CD4-positive, alpha-beta T cell treated with Interleukin-6 for 4 hours (primary cell): Measurements from ENCODE around the gene PARP14.
"Not testable (repeated sequence)": the region's sequence is repeated elsewhere in the genome, so short reads cannot be mapped to it uniquely, and the experiment has no call there.

Source experiments
- DNase-seq: peaks from one replicate; pipeline ENCODE4 v3.0.0-alpha.2; 2020; ENCODE audit warnings: mixed read lengths

The PARP14 gene

GRCh38 chr3:122679085-122679881 is 1.4 kb upstream of the PARP14 start:
- peak; percentile 89 for DNase-seq

- DNase-seq: peak; percentile 14
These were observed 661 bp upstream of the PARP14 start for GRCh38 chr3:122679882-122680474.

- DNase-seq: no peak
These were observed 790 bp downstream of the PARP14 start for GRCh38 chr3:122681284-122681973.

- no peak for DNase-seq
These were observed 1.4 kb downstream of the PARP14 start for GRCh38 chr3:122681974-122682409.

- DNase-seq: not testable (repeated sequence)
These were observed 2.3 kb downstream of the PARP14 start for GRCh38 chr3:122682778-122683411.

GRCh38 chr3:122687298-122687697 is 6.7 kb downstream of the PARP14 start:
- DNase-seq: peak; percentile 8

GRCh38 chr3:122688996-122689395 is 8.4 kb downstream of the PARP14 start:
- no peak for DNase-seq

- no peak for DNase-seq
These were observed 8.9 kb downstream of the PARP14 start for GRCh38 chr3:122689587-122689986.

GRCh38 chr3:122690096-122690495 is 9.5 kb downstream of the PARP14 start:
- no peak for DNase-seq

GRCh38 chr3:122691195-122691594 is 10.6 kb downstream of the PARP14 start:
- no peak for DNase-seq

- DNase-seq: no peak
These were observed 12.0 kb downstream of the PARP14 start for GRCh38 chr3:122692674-122693073.

GRCh38 chr3:122694966-122695365 is 14.3 kb downstream of the PARP14 start:
- DNase-seq: no peak

GRCh38 chr3:122695927-122696561 is 15.4 kb downstream of the PARP14 start:
- DNase-seq: no peak

- no peak for DNase-seq
These were observed 17.4 kb downstream of the PARP14 start for GRCh38 chr3:122697952-122698620.

GRCh38 chr3:122700193-122700592 is 19.6 kb downstream of the PARP14 start:
- DNase-seq: no peak

- DNase-seq: no peak
These were observed 24.7 kb downstream of the PARP14 start for GRCh38 chr3:122705379-122705778.

- not testable (repeated sequence) for DNase-seq
These were observed 30.1 kb downstream of the PARP14 start for GRCh38 chr3:122710616-122711251.

GRCh38 chr3:122714273-122714672 is 33.6 kb downstream of the PARP14 start:
- no peak for DNase-seq

- no peak for DNase-seq
These were observed 36.0 kb downstream of the PARP14 start for GRCh38 chr3:122716667-122717066.

GRCh38 chr3:122719273-122719921 is 38.8 kb downstream of the PARP14 start:
- no peak for DNase-seq

- DNase-seq: no peak
These were observed 44.5 kb downstream of the PARP14 start for GRCh38 chr3:122725106-122725505.
